ENCODE data around the gene C2orf81. TPM values are rescaled to one million over a fixed set of nuclear protein-coding genes. Genes with fewer than 3 reads are reported as not detected.

The C2orf81 gene
- total and polyA plus RNA-seq, 2 of the 4 experiments (the other 2 are of a cell fraction): 0.18 to 0.74 TPM

- Histone ChIP-seq H3K18ac (ENCODE audit: low read depth, low read length) (no peak overlapping the region), H4K20me1 (ENCODE audit: insufficient read depth, low read length) (peaks cover 26% of the 10 kb centered on the region), H4K91ac (ENCODE audit: insufficient read depth, low read depth, low read length) (no peak overlapping the region), H2AFZ (replicated peaks; ENCODE audit: low read length, poor library complexity) (no peak overlapping the region), H3K9me3 (ENCODE audit: control insufficient read depth, insufficient read depth, low read length) (no peaks in the 10 kb centered on the region), H4K5ac (ENCODE audit: low read depth, low read length) (no peak overlapping the region), H3K79me1 (ENCODE audit: low read depth in 1 of 2, low read length in 2 of 2) (peaks cover 19 to 58% of the 10 kb centered on the region in 2 experiments), H2AK5ac (ENCODE audit: low read depth, low read length) (no peak overlapping the region), H2BK15ac (ENCODE audit: low read depth, low read length) (no peak overlapping the region), H3K56ac (ENCODE audit: extremely low read depth, insufficient read depth, low read length) (no peak overlapping the region), H2BK120ac (ENCODE audit: low read depth, low read length) (no peak overlapping the region), H3K23ac (ENCODE audit: low read depth, low read length) (no peak overlapping the region), H3K36me3 (ENCODE audit: control insufficient read depth, insufficient read depth, low read length) (peaks cover 52% of the 10 kb centered on the region), H3K27me3 (ENCODE audit: control insufficient read depth, insufficient read depth, low read length) (no peaks in the 10 kb centered on the region), H2AK9ac (replicated peaks; ENCODE audit: low read depth, low read length, poor library complexity) (no peak overlapping the region), H2BK20ac (ENCODE audit: low read depth, low read length) (no peak overlapping the region), H3K4me2 (ENCODE audit: low read depth, low read length) (no peak overlapping the region), H3K27ac (ENCODE audit: insufficient read depth, low read length) (no peak overlapping the region), H3K9ac (ENCODE audit: low read depth, low read length) (no peak overlapping the region), H4K8ac (ENCODE audit: low read depth in 2 of 2, low read length in 2 of 2) (no peak overlapping the region), H3K14ac (replicated peaks; ENCODE audit: low read depth, low read length) (no peak overlapping the region), H3K4me1 (ENCODE audit: control insufficient read depth, insufficient read depth, low read length) (peaks cover 3% of the 10 kb centered on the region; the same call in 1 of the 2 replicates), H3K4me3 (ENCODE audit: insufficient read depth, low read depth, low read length) (no peak overlapping the region), H3K4ac (ENCODE audit: low read depth, low read length) (no peak overlapping the region), H3K9me1 (ENCODE audit: insufficient read depth, low read length) (peaks cover 6% of the 10 kb centered on the region; the same call in 1 of the 2 replicates), H2BK5ac (ENCODE audit: low read depth, low read length, poor library complexity, severe bottlenecking) (no peak overlapping the region)
- in situ Hi-C loops (cut with MboI; ENCODE audit: low sequenced_read_pairs): no loop called here
- intact Hi-C loops (cut with micrococcal nuclease): no loop called here
- DNase-seq: no peak
- BruUV-seq (replicated peaks): no TSS peak
- dilution Hi-C loops (cut with HindIII; ENCODE audit: low sequenced_read_pairs, unreplicated experiment): no loop called here
- WGBS, 2 experiments (ENCODE audit: extremely low coverage in 2 of 2, insufficient read length in 1 of 2): no CpG with 5 or more reads among the region's 5 CpGs
- CTCF ChIA-PET: no interaction called here
- ATAC-seq (ENCODE audit: low read depth): no peak
- POLR2A ChIA-PET (ENCODE audit: unreplicated experiment): no interaction called here
- TF ChIP-seq NFE2L2 (IDR thresholded peaks at IDR 0.05; ENCODE audit: low read depth, low read length) (no peak), FOS (IDR thresholded peaks at IDR 0.05; ENCODE audit: low read depth, low read length) (no peak), RFX5 (IDR thresholded peaks at IDR 0.05; ENCODE audit: low read depth, low read length) (no peak)
Measured at GRCh38 chr2:74373221-74373676, 48.2 kb downstream of the C2orf81 start.

All from IMR-90 (cell line).